COLO668 (cell line): Measurements from ENCODE around the gene PRPF6.
"Not testable (repeated sequence)": the region's sequence is repeated elsewhere in the genome, so short reads cannot be mapped to it uniquely, and the experiment has no call there.

ENCODE experiments used
- DNase-seq: peaks from one replicate; lab custom pipeline; 2025; ENCODE audit not compliant: unreplicated experiment; lab: John Stamatoyannopoulos, UW

The PRPF6 gene

GRCh38 chr20:64009811-64010387, 29.0 kb downstream of the PRPF6 start:
- DNase-seq: no peak

GRCh38 chr20:64010711-64011237, 29.8 kb downstream of the PRPF6 start:
- no peak for DNase-seq

- DNase-seq: no peak
These were observed 30.4 kb downstream of the PRPF6 start for GRCh38 chr20:64011366-64011779.

- DNase-seq: not testable (repeated sequence)
These were observed 31.6 kb downstream of the PRPF6 start for GRCh38 chr20:64012385-64013154.

- DNase-seq: no peak
These were observed 34.7 kb downstream of the PRPF6 start for GRCh38 chr20:64015635-64016034.

GRCh38 chr20:64021124-64021975, 40.4 kb downstream of the PRPF6 start:
- DNase-seq: no peak

- no peak for DNase-seq
These were observed 41.9 kb downstream of the PRPF6 start for GRCh38 chr20:64022671-64023360.

GRCh38 chr20:64023361-64024140, 42.6 kb downstream of the PRPF6 start:
- no peak for DNase-seq

GRCh38 chr20:64024141-64024990, 43.4 kb downstream of the PRPF6 start:
- no peak for DNase-seq

GRCh38 chr20:64025101-64025825, 44.3 kb downstream of the PRPF6 start:
- DNase-seq: no peak

GRCh38 chr20:64025826-64026412, 45.0 kb downstream of the PRPF6 start:
- no peak for DNase-seq

- no peak for DNase-seq
These were observed 47.2 kb downstream of the PRPF6 start for GRCh38 chr20:64027981-64028685.

- no peak for DNase-seq
These were observed 48.6 kb downstream of the PRPF6 start for GRCh38 chr20:64029293-64030117.

GRCh38 chr20:64030371-64031134, 49.6 kb downstream of the PRPF6 start:
- no peak for DNase-seq

GRCh38 chr20:64031822-64032314, 50.9 kb downstream of the PRPF6 start:
- DNase-seq: no peak
